Activated CD4-positive, alpha-beta memory T cell treated with anti-CD3 and anti-CD28 coated beads, Interleukin-2, amount 10 ng/mL, durations not matched to agents 7 days and 5 days (primary cell): Measurements from ENCODE around the gene DYNC1I1. TPM values are rescaled to one million over a fixed set of nuclear protein-coding genes. Genes with fewer than 3 reads are reported as not detected.

ENCODE experiments used
- CTCF ChIA-PET: fragments of 350-600 bp; sonication (Branson Sonifier 250); formaldehyde crosslinking; loops from one replicate; lab custom pipeline; 2021; ENCODE audit warnings: antibody characterized with exemption, inconsistent platforms; lab: Charles Lee
- POLR2A ChIA-PET: fragments of 350-600 bp; sonication (Branson Sonifier 250); formaldehyde crosslinking; loops from one replicate; lab custom pipeline; 2021; ENCODE audit warnings: antibody characterized with exemption; lab: Charles Lee
- DNase-seq: peaks from one replicate; pipeline ENCODE4 v3.0.0-alpha.2; 2020
- H3K27ac Mint-ChIP-seq: one replicate; pipeline ENCODE4 v1.8.0; 2021; ENCODE audit warnings: mild to moderate bottlenecking, mixed read lengths
- H3K27me3 Mint-ChIP-seq: one replicate; pipeline ENCODE4 v1.8.0; 2021; ENCODE audit warnings: mixed read lengths
- H3K36me3 Mint-ChIP-seq: one replicate; pipeline ENCODE4 v1.8.0; 2021; ENCODE audit warnings: low read depth, mixed read lengths
- H3K4me1 Mint-ChIP-seq: one replicate; pipeline ENCODE4 v1.8.0; 2021; ENCODE audit warnings: mixed read lengths
- H3K4me3 Mint-ChIP-seq: one replicate; pipeline ENCODE4 v1.8.0; 2021; ENCODE audit warnings: mild to moderate bottlenecking, mixed read lengths
- H3K9me3 Mint-ChIP-seq: one replicate; pipeline ENCODE4 v1.8.0; 2021; ENCODE audit warnings: mixed read lengths
- total RNA-seq, 2 experiments: library from RNA; stranded (reverse); gene quantifications; one replicate each; pipeline ENCODE4 v1.2.3, GENCODE V29; 2021

DYNC1I1 gene
- total RNA-seq, 2 experiments from 2014 or later, result not detected

GRCh38 chr7:95977994-95978393, 205.6 kb downstream of the DYNC1I1 start:
- POLR2A ChIA-PET, result no interaction called here
- Mint-ChIP-seq H3K27ac (no peak overlapping the region), H3K9me3 (no peaks in the 10 kb centered on the region), H3K4me3 (no peak overlapping the region), H3K4me1 (no peaks in the 10 kb centered on the region), H3K27me3 (peaks cover 7% of the 10 kb centered on the region), H3K36me3 (no peaks in the 10 kb centered on the region)
- CTCF ChIA-PET, result no interaction called here
- DNase-seq, result no peak

- H3K4me3 Mint-ChIP-seq, result no peak overlapping the region
- peaks cover 7% of the 10 kb centered on the region for H3K27me3 Mint-ChIP-seq
- H3K27ac Mint-ChIP-seq, result no peak overlapping the region
- DNase-seq, result no peak
- H3K36me3 Mint-ChIP-seq, result no peaks in the 10 kb centered on the region
- CTCF ChIA-PET, result no interaction called here
- no peaks in the 10 kb centered on the region for H3K9me3 Mint-ChIP-seq
- no peaks in the 10 kb centered on the region for H3K4me1 Mint-ChIP-seq
- POLR2A ChIA-PET, result no interaction called here
Observed at GRCh38 chr7:95980167-95980566, 207.8 kb downstream of the DYNC1I1 start.

- no peaks in the 10 kb centered on the region for H3K4me1 Mint-ChIP-seq
- ChIA-PET POLR2A (no interaction called here), CTCF (no interaction called here)
- no peak overlapping the region for H3K4me3 Mint-ChIP-seq
- H3K9me3 Mint-ChIP-seq, result no peaks in the 10 kb centered on the region
- DNase-seq, result no peak
- no peak overlapping the region for H3K27ac Mint-ChIP-seq
- no peaks in the 10 kb centered on the region for H3K36me3 Mint-ChIP-seq
- peaks cover 7% of the 10 kb centered on the region for H3K27me3 Mint-ChIP-seq
Observed at GRCh38 chr7:95980706-95981105, 208.4 kb downstream of the DYNC1I1 start.

GRCh38 chr7:95986178-95986764, 213.9 kb downstream of the DYNC1I1 start:
- no peaks in the 10 kb centered on the region for H3K36me3 Mint-ChIP-seq

GRCh38 chr7:95989301-95989700, 216.9 kb downstream of the DYNC1I1 start:
- no peaks in the 10 kb centered on the region for H3K4me1 Mint-ChIP-seq
- no peaks in the 10 kb centered on the region for H3K36me3 Mint-ChIP-seq
- CTCF ChIA-PET, result no interaction called here
- H3K4me3 Mint-ChIP-seq, result no peak overlapping the region
- no peak for DNase-seq
- POLR2A ChIA-PET, result no interaction called here
- no peaks in the 10 kb centered on the region for H3K9me3 Mint-ChIP-seq
- no peak overlapping the region for H3K27ac Mint-ChIP-seq
- peaks cover 5% of the 10 kb centered on the region for H3K27me3 Mint-ChIP-seq

More at GRCh38 chr7:95986178-95986764, 213.9 kb downstream of the DYNC1I1 start:
- no peaks in the 10 kb centered on the region for H3K9me3 Mint-ChIP-seq
- no peak overlapping the region for H3K27ac Mint-ChIP-seq
- H3K4me3 Mint-ChIP-seq, result no peak overlapping the region
- H3K4me1 Mint-ChIP-seq, result no peaks in the 10 kb centered on the region
- DNase-seq, result no peak
- ChIA-PET CTCF (no interaction called here), POLR2A (no interaction called here)
- H3K27me3 Mint-ChIP-seq, result peaks cover 8% of the 10 kb centered on the region

GRCh38 chr7:95993380-95993779, 221.0 kb downstream of the DYNC1I1 start:
- POLR2A ChIA-PET, result no interaction called here
- H3K27ac Mint-ChIP-seq, result no peak overlapping the region
- CTCF ChIA-PET, result no interaction called here
- no peak overlapping the region for H3K4me3 Mint-ChIP-seq
- H3K27me3 Mint-ChIP-seq, result peaks cover 6% of the 10 kb centered on the region
- no peaks in the 10 kb centered on the region for H3K9me3 Mint-ChIP-seq
- DNase-seq, result no peak
- no peaks in the 10 kb centered on the region for H3K4me1 Mint-ChIP-seq
- H3K36me3 Mint-ChIP-seq, result no peaks in the 10 kb centered on the region

GRCh38 chr7:95996174-95996573, 223.8 kb downstream of the DYNC1I1 start:
- no peak overlapping the region for H3K27ac Mint-ChIP-seq
- H3K9me3 Mint-ChIP-seq, result no peaks in the 10 kb centered on the region
- H3K4me1 Mint-ChIP-seq, result no peaks in the 10 kb centered on the region
- CTCF ChIA-PET, result no interaction called here
- H3K36me3 Mint-ChIP-seq, result no peaks in the 10 kb centered on the region
- POLR2A ChIA-PET, result no interaction called here
- H3K4me3 Mint-ChIP-seq, result no peak overlapping the region
- DNase-seq, result no peak
- H3K27me3 Mint-ChIP-seq, result peaks cover 5% of the 10 kb centered on the region

- Mint-ChIP-seq H3K27ac (no peak overlapping the region), H3K27me3 (peaks cover 6% of the 10 kb centered on the region), H3K4me1 (no peaks in the 10 kb centered on the region), H3K36me3 (no peaks in the 10 kb centered on the region), H3K9me3 (no peaks in the 10 kb centered on the region), H3K4me3 (no peak overlapping the region)
- DNase-seq, result no peak
- CTCF ChIA-PET, result no interaction called here
- POLR2A ChIA-PET, result no interaction called here
Observed at GRCh38 chr7:95996886-95997285, 224.5 kb downstream of the DYNC1I1 start.

- ChIA-PET POLR2A (no interaction called here), CTCF (no interaction called here)
- Mint-ChIP-seq H3K27me3 (peaks cover 6% of the 10 kb centered on the region), H3K4me3 (no peak overlapping the region), H3K36me3 (no peaks in the 10 kb centered on the region), H3K9me3 (no peaks in the 10 kb centered on the region), H3K4me1 (no peaks in the 10 kb centered on the region), H3K27ac (no peak overlapping the region)
- DNase-seq, result no peak
Observed at GRCh38 chr7:95997632-95998031, 225.3 kb downstream of the DYNC1I1 start.

- ChIA-PET CTCF (no interaction called here), POLR2A (no interaction called here)
- Mint-ChIP-seq H3K27me3 (peaks cover 5% of the 10 kb centered on the region), H3K4me1 (no peaks in the 10 kb centered on the region), H3K4me3 (no peak overlapping the region), H3K27ac (no peak overlapping the region), H3K9me3 (no peaks in the 10 kb centered on the region), H3K36me3 (no peaks in the 10 kb centered on the region)
- DNase-seq, result no peak
Observed at GRCh38 chr7:95999481-95999880, 227.1 kb downstream of the DYNC1I1 start.

- Mint-ChIP-seq H3K36me3 (no peaks in the 10 kb centered on the region), H3K27ac (no peak overlapping the region), H3K4me1 (no peaks in the 10 kb centered on the region), H3K4me3 (no peak overlapping the region), H3K27me3 (peaks cover 5% of the 10 kb centered on the region), H3K9me3 (no peaks in the 10 kb centered on the region)
- CTCF ChIA-PET, result no interaction called here
- POLR2A ChIA-PET, result no interaction called here
- DNase-seq, result no peak
Observed at GRCh38 chr7:96004578-96004977, 232.2 kb downstream of the DYNC1I1 start.

- no peak for DNase-seq
- ChIA-PET CTCF (no interaction called here), POLR2A (no interaction called here)
- Mint-ChIP-seq H3K9me3 (no peaks in the 10 kb centered on the region), H3K4me3 (no peak overlapping the region), H3K27me3 (peaks cover 5% of the 10 kb centered on the region), H3K36me3 (no peaks in the 10 kb centered on the region), H3K27ac (no peak overlapping the region), H3K4me1 (no peaks in the 10 kb centered on the region)
Observed at GRCh38 chr7:96005271-96005670, 232.9 kb downstream of the DYNC1I1 start.

GRCh38 chr7:96009148-96009547, 236.8 kb downstream of the DYNC1I1 start:
- ChIA-PET CTCF (no interaction called here), POLR2A (no interaction called here)
- H3K4me3 Mint-ChIP-seq, result no peak overlapping the region
- H3K4me1 Mint-ChIP-seq, result no peaks in the 10 kb centered on the region
- no peak for DNase-seq
- no peaks in the 10 kb centered on the region for H3K36me3 Mint-ChIP-seq
- H3K27ac Mint-ChIP-seq, result no peak overlapping the region
- H3K27me3 Mint-ChIP-seq, result peaks cover 4% of the 10 kb centered on the region
- H3K9me3 Mint-ChIP-seq, result no peaks in the 10 kb centered on the region

- no peak overlapping the region for H3K4me3 Mint-ChIP-seq
- no peaks in the 10 kb centered on the region for H3K9me3 Mint-ChIP-seq
- H3K27me3 Mint-ChIP-seq, result peaks cover 6% of the 10 kb centered on the region
- CTCF ChIA-PET, result no interaction called here
- no peaks in the 10 kb centered on the region for H3K36me3 Mint-ChIP-seq
- POLR2A ChIA-PET, result no interaction called here
- H3K27ac Mint-ChIP-seq, result no peak overlapping the region
- DNase-seq, result no peak
- peaks cover 2% of the 10 kb centered on the region for H3K4me1 Mint-ChIP-seq
Observed at GRCh38 chr7:96013836-96014235, 241.5 kb downstream of the DYNC1I1 start.
